SHP77 treated with DMSO at 0.1 percent for 48 hours (cell line): ENCODE results near the gene BPI.
"Not testable (repeated sequence)": the region's sequence is repeated elsewhere in the genome, so short reads cannot be mapped to it uniquely, and the experiment has no call there.

Experiments
- DNase-seq: peaks from one replicate; lab custom pipeline; 2025; lab: John Stamatoyannopoulos, UW

Gene BPI

DNA sequence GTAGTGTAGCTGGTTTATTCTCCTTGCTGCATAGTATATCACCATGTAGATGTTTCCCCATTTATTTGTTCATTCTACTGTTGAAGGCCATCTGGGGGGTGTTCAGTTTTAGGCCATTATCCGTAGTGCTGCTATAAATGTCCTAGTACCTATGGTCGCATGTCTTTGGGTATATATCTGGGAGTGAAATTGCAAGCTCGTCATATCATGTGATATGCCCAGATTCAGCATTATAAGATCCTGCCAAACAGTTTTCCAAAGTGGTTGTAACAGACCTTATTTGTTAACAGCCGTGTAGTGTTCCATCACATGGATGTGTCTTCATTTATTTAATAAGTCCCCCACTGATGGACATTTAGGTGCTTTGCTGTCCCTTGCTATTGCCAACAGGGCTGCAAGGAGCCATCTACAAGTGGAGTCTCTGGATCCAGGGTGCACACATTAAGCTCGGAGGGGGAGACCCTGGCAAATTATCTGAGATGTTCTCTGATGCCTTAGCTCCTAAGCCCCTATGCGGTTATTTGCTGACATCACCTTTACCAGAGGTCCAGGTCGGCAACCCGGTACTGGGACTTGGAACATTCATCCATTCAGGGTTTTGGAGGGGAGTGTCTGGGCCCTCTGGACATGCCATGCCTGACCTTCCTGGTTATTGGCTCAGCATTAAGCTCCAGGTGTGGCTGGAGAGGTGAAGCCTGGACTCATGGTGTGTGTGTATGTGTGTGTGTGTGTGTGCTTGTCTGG is 59.2 kb downstream of the BPI start:
- DNase-seq, result no peak

DNA sequence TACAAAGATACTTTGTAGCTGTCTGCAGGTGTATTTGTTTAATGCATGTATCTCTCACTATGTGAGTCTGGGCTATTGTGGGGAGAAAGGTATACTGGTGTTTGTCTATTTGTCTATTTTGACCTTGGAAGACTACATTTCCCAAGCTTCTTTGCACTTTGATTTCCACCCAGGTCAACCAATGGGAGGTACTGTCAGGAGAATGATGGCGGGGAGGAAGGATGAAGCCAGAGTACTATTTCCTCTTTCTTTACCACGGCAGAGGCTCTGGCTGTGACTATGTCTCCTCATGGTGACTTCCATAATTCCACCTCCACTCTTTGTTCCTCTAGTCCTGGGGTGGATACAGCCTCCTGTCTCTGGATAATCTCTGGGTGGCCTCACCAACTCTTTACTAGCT is 65.4 kb downstream of the BPI start:
- no peak for DNase-seq

DNA sequence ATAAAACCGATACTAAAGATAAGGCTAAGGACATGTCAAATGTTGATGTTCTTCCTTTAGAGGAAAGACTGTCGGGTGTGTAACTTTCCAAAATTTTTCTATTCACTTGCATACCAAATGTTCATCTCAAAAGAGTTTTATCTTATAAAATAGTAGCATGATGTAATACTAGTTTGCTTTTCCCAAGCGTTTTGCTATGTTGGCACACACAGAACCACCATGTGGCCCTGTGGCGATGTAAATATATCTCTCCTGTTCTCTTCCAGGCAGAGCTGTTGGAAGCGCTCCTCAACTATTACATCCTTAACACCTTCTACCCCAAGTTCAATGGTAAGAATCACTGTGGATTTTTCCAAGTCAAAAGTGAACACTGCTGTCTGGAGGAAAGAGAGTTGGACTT is 68.8 kb downstream of the BPI start:
- no peak for DNase-seq

GRCh38 chr20:38373231-38373867 is 69.4 kb downstream of the BPI start:
- no peak for DNase-seq

- DNase-seq, result no peak
Observed at GRCh38 chr20:38373898-38374297, 69.9 kb downstream of the BPI start.

GRCh38 chr20:38377039-38377685 is 73.2 kb downstream of the BPI start:
- DNase-seq, result no peak

GRCh38 chr20:38377838-38378237 is 73.9 kb downstream of the BPI start:
- DNase-seq, result not testable (repeated sequence)

DNA sequence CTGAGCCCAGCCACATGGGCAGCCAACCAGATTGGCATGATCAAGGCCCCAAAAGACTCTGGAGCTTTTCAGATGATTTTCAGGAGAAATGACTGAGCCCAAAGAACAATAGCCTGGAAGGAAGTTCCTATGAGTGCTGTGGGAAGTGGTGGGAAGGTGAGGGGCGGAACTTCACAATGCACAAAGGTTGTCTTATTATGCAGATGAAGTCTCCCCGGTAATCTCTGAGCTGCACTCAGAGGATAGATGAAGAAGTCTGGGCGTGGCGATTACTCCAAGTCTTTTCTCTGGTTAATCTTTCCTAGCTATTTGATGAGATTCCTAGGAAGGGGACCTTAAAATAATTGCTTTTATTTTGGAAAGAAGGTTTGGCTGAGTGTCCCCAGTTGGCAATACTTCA is 79.2 kb downstream of the BPI start:
- no peak for DNase-seq

- DNase-seq, result no peak
Observed at GRCh38 chr20:38386004-38386403, 82.0 kb downstream of the BPI start.

- no peak for DNase-seq
Observed at GRCh38 chr20:38386851-38387250, 82.9 kb downstream of the BPI start.
